Neural crest cell (in vitro differentiated cells): Measurements from ENCODE around the gene HSPA1B. TPM values are rescaled to one million over a fixed set of nuclear protein-coding genes. Genes with fewer than 3 reads are reported as not detected.
A peak's percentile ranks its signal among the peaks of the same experiment; 100 is the strongest.

ENCODE experiments used
- DNase-seq: peaks from one replicate; pipeline ENCODE4 v3.0.0; 2021; ENCODE audit warnings: low read depth, mixed read lengths, low spot score
- H3K27ac Mint-ChIP-seq: one replicate; pipeline ENCODE4 v1.8.0; 2021; ENCODE audit warnings: mild to moderate bottlenecking, mixed read lengths; ENCODE audit not compliant: unreplicated experiment
- H3K27me3 Mint-ChIP-seq: 2 replicates; pipeline ENCODE4 v1.8.0; 2021; ENCODE audit warnings: low read depth, mild to moderate bottlenecking, mixed read lengths
- H3K36me3 Mint-ChIP-seq: 2 replicates; pipeline ENCODE4 v1.8.0; 2021; ENCODE audit warnings: low read depth, mild to moderate bottlenecking, mixed read lengths
- H3K4me1 Mint-ChIP-seq: 2 replicates; pipeline ENCODE4 v1.8.0; 2021; ENCODE audit warnings: mixed read lengths
- H3K4me3 Mint-ChIP-seq: one replicate; pipeline ENCODE4 v1.8.0; 2021; ENCODE audit warnings: mild to moderate bottlenecking, mixed read lengths
- H3K9me3 Mint-ChIP-seq: 2 replicates; pipeline ENCODE4 v1.8.0; 2021; ENCODE audit warnings: mixed read lengths
- CTCF ChIP-seq: fragments of 200-600 bp; sonication (generic); conservative IDR thresholded peaks from 2 replicates; pipeline ENCODE4 v1.5.0; 2021; ENCODE audit warnings: antibody characterized with exemption, mild to moderate bottlenecking
- total RNA-seq: library from RNA; stranded (reverse); gene quantifications from 2 replicates; pipeline ENCODE4 v1.2.1, GENCODE V29; 2021

Gene HSPA1B
- total RNA-seq, 1 donor from 2014 or later = 82.5 TPM

- H3K36me3 Mint-ChIP-seq = peaks cover 6% of the 10 kb centered on the region
Measured at GRCh38 chr6:31876357-31876756, 48.8 kb downstream of the HSPA1B start.

DNA sequence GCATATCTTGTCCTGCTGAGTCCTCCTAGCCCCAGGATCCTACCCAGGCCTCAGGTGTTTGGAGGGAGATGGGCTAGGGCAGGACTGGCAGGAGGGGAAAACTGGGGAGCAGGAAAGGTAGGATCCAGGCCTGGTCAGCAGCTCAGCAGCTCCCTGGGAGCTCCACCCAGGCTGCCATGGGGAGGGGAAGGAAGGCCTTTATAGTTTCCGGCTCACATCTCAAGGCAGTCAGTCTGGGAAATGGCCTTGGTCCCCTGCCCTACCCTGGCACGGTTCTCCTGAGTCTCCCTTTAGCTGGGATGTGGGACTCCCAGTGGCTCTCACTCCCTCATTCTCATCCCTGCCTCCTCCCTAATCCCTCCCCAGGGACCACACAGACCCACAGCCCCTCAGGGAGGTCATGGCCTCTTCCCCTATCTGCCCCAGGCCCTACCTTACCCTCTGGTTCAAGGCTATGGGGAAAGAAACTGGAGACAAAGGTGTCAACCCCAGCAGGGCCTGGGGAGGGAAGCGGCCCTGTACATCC lies 49.6 kb downstream of the HSPA1B start:
- peaks cover 8% of the 10 kb centered on the region for H3K36me3 Mint-ChIP-seq
- no peaks in the 10 kb centered on the region for H3K27me3 Mint-ChIP-seq
- no peak overlapping the region for H3K27ac Mint-ChIP-seq
- no peak overlapping the region for H3K4me3 Mint-ChIP-seq
- H3K4me1 Mint-ChIP-seq = no peaks in the 10 kb centered on the region
- TF ChIP-seq CTCF = no peak
- H3K9me3 Mint-ChIP-seq = no peaks in the 10 kb centered on the region
- no peak for DNase-seq

More at GRCh38 chr6:31876357-31876756, 48.8 kb downstream of the HSPA1B start:
- Mint-ChIP-seq H3K9me3 (no peaks in the 10 kb centered on the region), H3K4me3 (no peak overlapping the region), H3K4me1 (no peaks in the 10 kb centered on the region), H3K27ac (no peak overlapping the region), H3K27me3 (no peaks in the 10 kb centered on the region)
- no peak for TF ChIP-seq CTCF
- DNase-seq = no peak

- H3K36me3 Mint-ChIP-seq = peaks cover 8% of the 10 kb centered on the region
- H3K4me3 Mint-ChIP-seq = peak overlapping the region; percentile 41
- H3K9me3 Mint-ChIP-seq = no peaks in the 10 kb centered on the region
- TF ChIP-seq CTCF = no peak
- no peaks in the 10 kb centered on the region for H3K27me3 Mint-ChIP-seq
- no peak for DNase-seq
- no peaks in the 10 kb centered on the region for H3K4me1 Mint-ChIP-seq
- no peak overlapping the region for H3K27ac Mint-ChIP-seq
Measured at GRCh38 chr6:31877651-31878161, 50.2 kb downstream of the HSPA1B start.

DNA sequence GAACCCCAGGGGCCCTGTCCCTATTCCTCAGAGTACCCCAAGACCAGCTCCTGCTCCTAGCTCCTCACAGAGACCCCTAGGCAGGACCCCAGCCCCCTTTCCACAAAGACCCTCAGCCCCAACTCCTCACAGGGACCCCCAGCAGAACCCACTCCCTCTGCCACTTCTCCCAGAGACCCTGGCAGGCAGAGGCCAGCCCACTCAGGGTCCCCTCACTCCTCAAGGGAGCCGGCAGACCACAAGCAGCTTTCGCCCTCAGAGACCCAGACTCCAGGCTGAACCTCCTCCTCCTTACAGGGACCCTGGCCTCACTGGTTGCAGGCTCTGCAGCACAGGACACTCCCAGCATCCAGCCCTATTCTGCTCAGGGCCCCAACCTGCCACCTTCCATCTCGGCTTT lies 50.7 kb downstream of the HSPA1B start:
- Mint-ChIP-seq H3K9me3 (no peaks in the 10 kb centered on the region), H3K36me3 (peaks cover 8% of the 10 kb centered on the region), H3K27ac (no peak overlapping the region), H3K4me1 (no peaks in the 10 kb centered on the region), H3K4me3 (peak overlapping the region; percentile 41), H3K27me3 (no peaks in the 10 kb centered on the region)
- DNase-seq = no peak
- TF ChIP-seq CTCF = no peak

- no peaks in the 10 kb centered on the region for H3K27me3 Mint-ChIP-seq
- H3K4me3 Mint-ChIP-seq = peak within 1 kb of the TSS; percentile 41
- H3K27ac Mint-ChIP-seq = peak within 1 kb of the TSS; percentile 27
- no peak for DNase-seq
- no peaks in the 10 kb centered on the region for H3K4me1 Mint-ChIP-seq
- H3K36me3 Mint-ChIP-seq = peaks cover 8% of the 10 kb centered on the region
- no peak for TF ChIP-seq CTCF
- no peaks in the 10 kb centered on the region for H3K9me3 Mint-ChIP-seq
Measured at GRCh38 chr6:31878726-31879125, 51.2 kb downstream of the HSPA1B start, which contains the start of gene SLC44A4. SLC44A4 (minus strand) TSS chr6:31878997; CDS start chr6:31878980, 17 bp downstream.
